ENCODE measurements around the gene LIME1. TPM values are rescaled to one million over a fixed set of nuclear protein-coding genes. Genes with fewer than 3 reads are reported as not detected.

Gene LIME1
- total and polyA plus RNA-seq, 8 donors, result 2.6 to 46.6 (median 3.5) TPM

GRCh38 chr20:63731410-63731809 lies 5.1 kb upstream of the LIME1 start:
- intact Hi-C loops (cut with DNase I), result no loop called here
- FAIRE-seq, result no peak
- 68 to 71% methylated on average over 4 to 5 of the region's 5 CpGs for WGBS, 2 donors

GRCh38 chr20:63732118-63733095 lies 4.1 kb upstream of the LIME1 start:
- ATAC-seq (no peak), FAIRE-seq (no peak), DNase-seq (no peak)
- TF ChIP-seq, protein P1, sequence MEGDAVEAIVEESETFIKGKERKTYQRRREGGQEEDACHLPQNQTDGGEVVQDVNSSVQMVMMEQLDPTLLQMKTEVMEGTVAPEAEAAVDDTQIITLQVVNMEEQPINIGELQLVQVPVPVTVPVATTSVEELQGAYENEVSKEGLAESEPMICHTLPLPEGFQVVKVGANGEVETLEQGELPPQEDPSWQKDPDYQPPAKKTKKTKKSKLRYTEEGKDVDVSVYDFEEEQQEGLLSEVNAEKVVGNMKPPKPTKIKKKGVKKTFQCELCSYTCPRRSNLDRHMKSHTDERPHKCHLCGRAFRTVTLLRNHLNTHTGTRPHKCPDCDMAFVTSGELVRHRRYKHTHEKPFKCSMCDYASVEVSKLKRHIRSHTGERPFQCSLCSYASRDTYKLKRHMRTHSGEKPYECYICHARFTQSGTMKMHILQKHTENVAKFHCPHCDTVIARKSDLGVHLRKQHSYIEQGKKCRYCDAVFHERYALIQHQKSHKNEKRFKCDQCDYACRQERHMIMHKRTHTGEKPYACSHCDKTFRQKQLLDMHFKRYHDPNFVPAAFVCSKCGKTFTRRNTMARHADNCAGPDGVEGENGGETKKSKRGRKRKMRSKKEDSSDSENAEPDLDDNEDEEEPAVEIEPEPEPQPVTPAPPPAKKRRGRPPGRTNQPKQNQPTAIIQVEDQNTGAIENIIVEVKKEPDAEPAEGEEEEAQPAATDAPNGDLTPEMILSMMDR (IDR thresholded peaks at IDR 0.05), result no peak
- peaks cover 0 to 16% (median 0%) of the 10 kb centered on the region in 3 donors for H3K36me3 ChIP-seq
- H3K27me3 ChIP-seq, result no peaks in the 10 kb centered on the region
- intact Hi-C loops (cut with DNase I), result no loop called here
- no peak overlapping the region for H3K27ac ChIP-seq
- 86 to 90% methylated on average over 38 of the region's 38 CpGs for WGBS, 2 donors
- H3K4me1 ChIP-seq, result peaks cover 0 to 8% (median 5%) of the 10 kb centered on the region in 3 donors
- H3K9me3 ChIP-seq, result no peaks in the 10 kb centered on the region
- no peak overlapping the region for H3K4me3 ChIP-seq

More at GRCh38 chr20:63731410-63731809, 5.1 kb upstream of the LIME1 start:
- Histone ChIP-seq H3K4me3 (no peak overlapping the region), H3K9me3 (no peaks in the 10 kb centered on the region), H3K4me1 (peaks cover 0 to 5% (median 0%) of the 10 kb centered on the region in 3 donors), H3K27ac (no peak overlapping the region), H3K36me3 (peaks cover 0 to 16% (median 0%) of the 10 kb centered on the region in 3 donors), H3K27me3 (no peaks in the 10 kb centered on the region)
- ATAC-seq (no peak), DNase-seq (no peak)
- TF ChIP-seq, protein P1 (IDR thresholded peaks at IDR 0.05), result no peak

DNA sequence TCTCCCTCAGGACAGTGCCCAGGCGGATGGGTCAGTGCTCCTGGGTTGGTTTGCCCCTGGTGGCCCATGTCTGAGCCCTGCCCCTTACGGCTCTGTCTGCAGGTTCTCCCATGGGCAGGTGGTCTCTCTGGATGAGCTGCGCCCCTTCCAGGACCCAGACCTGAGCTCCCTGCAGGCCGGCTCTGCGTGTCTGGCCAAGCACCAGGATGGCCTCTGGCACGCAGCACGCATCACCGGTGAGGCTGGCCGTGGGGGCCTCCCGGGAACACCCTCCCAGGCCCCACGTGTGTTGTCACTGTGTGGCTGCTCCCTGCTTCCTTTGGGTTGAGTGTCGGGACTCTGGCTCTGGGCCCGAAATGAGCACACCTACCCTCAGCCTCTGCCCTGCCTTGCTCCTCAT lies 3.3 kb upstream of the LIME1 start:
- FAIRE-seq (no peak), DNase-seq (peak in 2 of 6 donors; percentile 30 to 70), ATAC-seq (no peak)
- H3K36me3 ChIP-seq, result peaks cover 0 to 16% (median 0%) of the 10 kb centered on the region in 3 donors
- H3K4me1 ChIP-seq, result peaks cover 2 to 10% (median 9%) of the 10 kb centered on the region in 3 donors
- TF ChIP-seq, protein P1 (IDR thresholded peaks at IDR 0.05), result no peak
- 93 to 96% methylated on average over 12 to 13 of the region's 13 CpGs for WGBS, 2 donors
- H3K4me3 ChIP-seq, result no peak overlapping the region
- intact Hi-C loops (cut with DNase I), result no loop called here
- no peaks in the 10 kb centered on the region for H3K27me3 ChIP-seq
- H3K9me3 ChIP-seq, result no peaks in the 10 kb centered on the region
- no peak overlapping the region for H3K27ac ChIP-seq

- H3K36me3 ChIP-seq, result peaks cover 0 to 16% (median 0%) of the 10 kb centered on the region in 3 donors
- no peak overlapping the region for H3K4me3 ChIP-seq
- H3K4me1 ChIP-seq, result peaks cover 7 to 15% (median 10%) of the 10 kb centered on the region in 3 donors
- TF ChIP-seq, protein P1 (IDR thresholded peaks at IDR 0.05), result no peak
- no peak overlapping the region for H3K27ac ChIP-seq
- no peaks in the 10 kb centered on the region for H3K27me3 ChIP-seq
- H3K9me3 ChIP-seq, result no peaks in the 10 kb centered on the region
- ATAC-seq (no peak), DNase-seq (peak in 1 of 6 donors; percentile 59), FAIRE-seq (no peak)
- 92 to 94% methylated on average over 18 of the region's 18 CpGs for WGBS, 2 donors
- intact Hi-C loops (cut with DNase I), result no loop called here
Observed at GRCh38 chr20:63733579-63734081, 2.8 kb upstream of the LIME1 start.
